H1 (cell line): Measurements from ENCODE around the gene PES1. TPM values are rescaled to one million over a fixed set of nuclear protein-coding genes. Genes with fewer than 3 reads are reported as not detected.
A peak's percentile ranks its signal among the peaks of the same experiment; 100 is the strongest.

Experiments used
- CTCF ChIA-PET: fragments of 300-600 bp; sonication (Branson Sonifier 250); formaldehyde crosslinking; loops from one replicate; lab custom pipeline; 2021; ENCODE audit not compliant: partially characterized antibody; lab: Charles Lee
- POLR2A ChIA-PET: fragments of 300-600 bp; sonication (Branson Sonifier 250); formaldehyde crosslinking; loops from one replicate; lab custom pipeline; 2021; ENCODE audit warnings: inconsistent platforms; ENCODE audit not compliant: partially characterized antibody; lab: Charles Lee
- DNase-seq, 2 experiments: peaks; one replicate each; pipeline versions ENCODE4 v3.0.0 to v3.0.0-alpha.2; 2010 to 2022; ENCODE audit warnings: low spot score in 2 of 2, low read depth in 1 of 2, mixed read lengths in 1 of 2
- FAIRE-seq: peaks from 2 replicates; lab custom pipeline; 2011; peaks lifted over from hg19 to GRCh38; lab: Jason Lieb, UNC
- H2AFZ ChIP-seq: 2 replicates; pipeline ENCODE4 v1.8.1; 2012; ENCODE audit warnings: low read length, inconsistent platforms
- H2AK5ac ChIP-seq: 2 replicates; pipeline ENCODE4 v1.6.1; 2013; ENCODE audit warnings: low read depth, low read length
- H2BK120ac ChIP-seq: replicated peaks from 2 replicates; pipeline ENCODE3; 2013; ENCODE audit warnings: low read depth, low read length, inconsistent platforms
- H2BK12ac ChIP-seq: 2 replicates; pipeline ENCODE4 v1.6.1; 2013; ENCODE audit warnings: low read depth, low read length
- H2BK15ac ChIP-seq: 2 replicates; pipeline ENCODE4 v1.6.1; 2013; ENCODE audit warnings: low read length
- H2BK20ac ChIP-seq: 2 replicates; pipeline ENCODE4 v1.6.1; 2013; ENCODE audit warnings: low read length
- H2BK5ac ChIP-seq: 2 replicates; pipeline ENCODE4 v1.6.1; 2013; ENCODE audit warnings: low read depth, low read length
- H3K14ac ChIP-seq: 2 replicates; pipeline ENCODE4 v1.6.1; 2013; ENCODE audit warnings: inconsistent platforms; ENCODE audit not compliant: insufficient read length
- H3K18ac ChIP-seq: 2 replicates; pipeline ENCODE4 v1.6.1; 2013; ENCODE audit warnings: low read length; ENCODE audit errors: extremely low read depth
- H3K23ac ChIP-seq: 2 replicates; pipeline ENCODE4 v1.6.1; 2013; ENCODE audit warnings: inconsistent platforms; ENCODE audit not compliant: insufficient read length
- H3K23me2 ChIP-seq: 2 replicates; pipeline ENCODE4 v1.6.1; 2013; ENCODE audit warnings: low read depth, low read length
- H3K27ac ChIP-seq: 2 replicates; pipeline ENCODE4 v1.6.1; 2011; ENCODE audit warnings: low read depth, low read length, inconsistent platforms
- H3K27me3 ChIP-seq, 4 experiments: replicated peaks in 1 of 4; 1 replicate in 1 of 4; 2 replicates in 3 of 4; pipeline versions ENCODE4 v1.6.1 to v1.8.1; 2011 to 2013; ENCODE audit warnings: low read length in 3 of 4, mild to moderate bottlenecking in 3 of 4, inconsistent platforms in 2 of 4, mixed read lengths in 2 of 4, moderate library complexity in 1 of 4; ENCODE audit not compliant: control insufficient read depth in 3 of 4, insufficient read depth in 3 of 4; ENCODE audit errors: extremely low read depth in 1 of 4
- H3K36me3 ChIP-seq, 4 experiments: 2 replicates each; pipeline versions ENCODE4 v1.6.1 to v1.8.1; 2011 to 2013; ENCODE audit warnings: mild to moderate bottlenecking in 4 of 4, low read length in 3 of 4, moderate library complexity in 2 of 4, control low read depth in 1 of 4, inconsistent platforms in 1 of 4; ENCODE audit not compliant: insufficient read depth in 4 of 4, control insufficient read depth in 2 of 4
- H3K4ac ChIP-seq: replicated peaks from 2 replicates; pipeline ENCODE3; 2013; ENCODE audit warnings: low read length, low read depth, mixed read lengths, inconsistent platforms; ENCODE audit not compliant: insufficient read length
- H3K4me1 ChIP-seq, 4 experiments: replicated peaks in 1 of 4; 1 replicate in 1 of 4; 2 replicates in 3 of 4; pipeline versions ENCODE4 v1.6.1 to v1.8.1; 2011 to 2013; ENCODE audit warnings: low read length in 3 of 4, inconsistent platforms in 2 of 4, mixed read lengths in 1 of 4; ENCODE audit not compliant: insufficient read depth in 4 of 4, control insufficient read depth in 3 of 4
- H3K4me2 ChIP-seq, 2 experiments: 2 replicates each; pipeline versions ENCODE4 v1.6.1 to v1.8.1; 2011 to 2013; ENCODE audit warnings: low read depth in 2 of 2, low read length in 2 of 2, control low read depth in 1 of 2, inconsistent platforms in 1 of 2, mild to moderate bottlenecking in 1 of 2; ENCODE audit not compliant: insufficient read depth in 1 of 2
- H3K4me3 ChIP-seq, 4 experiments: fragments of 200-600, 300-600 bp in 1 of 4; sonication (generic), shearing (Covaris generic), sonication (Bioruptor Twin) in 1 of 4; 2 replicates each; pipeline versions ENCODE4 v1.5.1 to v1.8.1; 2011 to 2016; ENCODE audit warnings: low read length in 4 of 4, low read depth in 3 of 4, control low read depth in 2 of 4, inconsistent platforms in 2 of 4, mild to moderate bottlenecking in 2 of 4, mixed read lengths in 1 of 4, moderate library complexity in 1 of 4; ENCODE audit not compliant: insufficient read depth in 2 of 4; ENCODE audit errors: extremely low read depth in 1 of 4
- H3K56ac ChIP-seq: replicated peaks from 2 replicates; pipeline ENCODE3; 2013; ENCODE audit warnings: low read depth, mild to moderate bottlenecking, mixed read lengths, low read length, inconsistent platforms; ENCODE audit not compliant: insufficient read length
- H3K79me1 ChIP-seq: 2 replicates; pipeline ENCODE4 v1.6.1; 2013; ENCODE audit warnings: low read depth, low read length, control low read depth
- H3K79me2 ChIP-seq, 2 experiments: 2 replicates each; pipeline versions ENCODE4 v1.6.1 to v1.8.1; 2012 to 2013; ENCODE audit warnings: low read length in 2 of 2, mild to moderate bottlenecking in 2 of 2, inconsistent platforms in 1 of 2; ENCODE audit not compliant: insufficient read depth in 2 of 2, control insufficient read depth in 1 of 2
- H3K9ac ChIP-seq, 4 experiments: replicated peaks in 1 of 4; 1 replicate in 1 of 4; 2 replicates in 3 of 4; pipeline versions ENCODE4 v1.6.1 to v1.8.1; 2011 to 2013; ENCODE audit warnings: low read depth in 3 of 4, low read length in 3 of 4, control low read depth in 2 of 4, mild to moderate bottlenecking in 2 of 4, moderate library complexity in 2 of 4, inconsistent platforms in 1 of 4; ENCODE audit errors: extremely low read depth in 1 of 4
- H3K9me3 ChIP-seq, 2 experiments: 2 replicates each; pipeline versions ENCODE4 v1.6.1 to v1.8.1; 2012 to 2013; ENCODE audit warnings: mild to moderate bottlenecking in 2 of 2, moderate library complexity in 2 of 2, control low read depth in 1 of 2, inconsistent platforms in 1 of 2, low read depth in 1 of 2, low read length in 1 of 2, mixed read lengths in 1 of 2; ENCODE audit not compliant: insufficient read depth in 2 of 2
- H4K20me1 ChIP-seq, 2 experiments: replicated peaks in 1 of 2; 2 replicates each; pipeline versions ENCODE3 to v1.8.1; 2011 to 2013; ENCODE audit warnings: inconsistent platforms in 2 of 2, low read length in 2 of 2, mild to moderate bottlenecking in 1 of 2; ENCODE audit not compliant: insufficient read depth in 2 of 2, control insufficient read depth in 1 of 2
- H4K5ac ChIP-seq: 2 replicates; pipeline ENCODE4 v1.6.1; 2013; ENCODE audit warnings: low read length, low read depth, mixed read lengths, inconsistent platforms; ENCODE audit not compliant: insufficient read length
- H4K8ac ChIP-seq: 2 replicates; pipeline ENCODE4 v1.8.0; 2013; ENCODE audit warnings: mild to moderate bottlenecking, moderate library complexity, low read length, inconsistent platforms; ENCODE audit not compliant: insufficient read depth; ENCODE audit errors: extremely low read depth
- H4K91ac ChIP-seq: replicated peaks from 2 replicates; pipeline ENCODE3; 2013; ENCODE audit warnings: low read length, mixed read lengths, inconsistent platforms; ENCODE audit not compliant: insufficient read length
- POLR2A ChIP-seq, 2 experiments: IDR thresholded peaks; 1 replicate in 1 of 2; 2 replicates in 1 of 2; pipeline ENCODE4 v1.6.1; 2011; ENCODE audit warnings: low read depth in 2 of 2, low read length in 2 of 2, mild to moderate bottlenecking in 2 of 2; ENCODE audit errors: control extremely low read depth in 1 of 2
- TAF1 ChIP-seq: IDR thresholded peaks from 2 replicates; pipeline ENCODE4 v1.6.1; 2011; ENCODE audit warnings: mild to moderate bottlenecking, low read depth, low read length
- WGBS, 2 experiments: shearing (Covaris generic) in 1 of 2; methylation state at CpG; one replicate each; pipeline versions ENCODE4 v1.1.6 to v1.1.7; 2013 to 2015; ENCODE audit warnings: low lambda C conversion rate in 2 of 2, mixed read lengths in 2 of 2, inconsistent platforms in 1 of 2, low coverage in 1 of 2, missing lambda C conversion rate in 1 of 2; ENCODE audit not compliant: insufficient replicate concordance in 2 of 2, insufficient coverage in 1 of 2, insufficient read length in 1 of 2; ENCODE audit errors: extremely low coverage in 1 of 2, missing lambda C conversion rate in 1 of 2; 5-methylcytosine and 5-hydroxymethylcytosine counted together
- polyA plus RNA-seq, 7 experiments: library from polyadenylated mRNA; depleted of rRNA in 3 of 7; stranded (reverse) in 5 of 7; unstranded in 2 of 7; fragments of >200 nt in 5 of 7; fragments of 200-250 nt in 2 of 7; gene quantifications; 1 replicate in 5 of 7; 2 replicates in 1 of 7; 4 replicates in 1 of 7; pipeline versions ENCODE4 v1.2.1 to v1.2.3, GENCODE V29; 2011 to 2013; ENCODE audit warnings: missing spikeins in 2 of 7, mixed read lengths in 2 of 7
- total RNA-seq: library from RNA; stranded (reverse); fragmentation: NEBNext Ultra II Directional; extraction: Animal tissue kit (Norgen Biotek cat#: 25700); gene quantifications from 2 replicates; pipeline ENCODE4 v1.2.1, GENCODE V29; 2021

PES1 gene
- total and polyA plus RNA-seq, 2 of the 8 experiments (the other 6 are each of a cell fraction or from before 2014, with no cell fraction given): 121 to 191 TPM

- ChIA-PET CTCF (interaction anchor here (0.6 to 3.6 kb wide), 6 partner anchors 21 to 481 kb away, joined by 3 to 26 read pairs (median 4); partner anchors contain the start of gene TCN2), POLR2A (interaction anchor here (0.5 to 1.2 kb wide), 5 partner anchors 8 to 38 kb away, joined by 3 to 4 read pairs (median 3); partner anchors contain the start of gene TCN2)
- Histone ChIP-seq H4K91ac (no peak overlapping the region), H3K4me1 (no peaks in the 10 kb centered on the region), H2AFZ (no peak overlapping the region), H4K20me1 (peaks cover 0 to 2% of the 10 kb centered on the region in 2 experiments), H2BK5ac (no peak overlapping the region), H3K14ac (no peak overlapping the region), H3K27ac (no peak overlapping the region), H3K56ac (no peak overlapping the region), H3K23me2 (no peaks in the 10 kb centered on the region), H3K79me2 (no peaks in the 10 kb centered on the region), H3K27me3 (no peaks in the 10 kb centered on the region), H3K4me3 (no peak overlapping the region), H3K36me3 (peaks cover 0 to 9% (median 0%) of the 10 kb centered on the region in 4 experiments; a peak in 2 of 8 replicates), H2BK20ac (no peak overlapping the region), H2BK15ac (no peak overlapping the region), H3K79me1 (no peaks in the 10 kb centered on the region), H3K23ac (no peak overlapping the region), H3K9ac (no peak overlapping the region), H4K8ac (no peak overlapping the region), H3K18ac (no peak overlapping the region), H2BK120ac (no peak overlapping the region), H4K5ac (no peak overlapping the region), H2BK12ac (no peak overlapping the region), H3K4ac (no peak overlapping the region), H3K9me3 (peaks cover 0 to 5% of the 10 kb centered on the region in 2 experiments; a peak in 1 of 4 replicates), H2AK5ac (no peak overlapping the region), H3K4me2 (no peak overlapping the region)
- DNase-seq (no peak), FAIRE-seq (no peak)
- peak in 1 of 2 experiments; percentile 23; a peak in 1 of 3 replicates for TF ChIP-seq POLR2A (IDR thresholded peaks at IDR 0.05; ENCODE audit: control extremely low read depth in 1 of 2, low read depth in 2 of 2, low read length in 2 of 2)
- TF ChIP-seq TAF1: no peak
- WGBS, 2 experiments: 88% methylated on average over 3 of the region's 4 CpGs; no CpG with 5 or more reads in 1 of the 2 experiments
These were observed 36.8 kb upstream of the PES1 start for GRCh38 chr22:30628491-30628890.
